Kidney epithelial cell (primary cell): ENCODE results near the gene COL8A1. TPM values are rescaled to one million over a fixed set of nuclear protein-coding genes. Genes with fewer than 3 reads are reported as not detected.

Experiments used
- DNase-seq: peaks from one replicate; pipeline ENCODE4 v3.0.0-alpha.2; 2010; ENCODE audit warnings: low read depth
- H3K27me3 ChIP-seq: 2 replicates; pipeline ENCODE4 v1.6.0; 2011; ENCODE audit warnings: low read length; ENCODE audit not compliant: control insufficient read depth, insufficient read depth
- H3K36me3 ChIP-seq: 2 replicates; pipeline ENCODE4 v1.5.1; 2011; ENCODE audit warnings: low read length; ENCODE audit not compliant: control insufficient read depth, insufficient read depth
- H3K4me3 ChIP-seq: 2 replicates; pipeline ENCODE4 v1.5.1; 2011; ENCODE audit warnings: low read depth, mild to moderate bottlenecking, control low read depth, low read length
- CTCF ChIP-seq: IDR thresholded peaks from 2 replicates; pipeline ENCODE4 v1.5.1; 2011; ENCODE audit warnings: mild to moderate bottlenecking, moderate library complexity, low read length, control low read depth, inconsistent platforms; ENCODE audit not compliant: insufficient read depth, poor library complexity, severe bottlenecking
- total RNA-seq: library from RNA; depleted of rRNA; stranded (reverse); fragments of >200 nt; gene quantifications from 2 replicates; pipeline ENCODE4 v1.2.3, GENCODE V29; 2015

COL8A1 gene
- total RNA-seq, 1 donor from 2014 or later: 24.4 TPM

GRCh38 chr3:99760031-99760430 lies 121.6 kb downstream of the COL8A1 start:
- DNase-seq: no peak
- Histone ChIP-seq H3K36me3 (no peaks in the 10 kb centered on the region), H3K4me3 (no peak overlapping the region), H3K27me3 (no peaks in the 10 kb centered on the region)
- no peak for TF ChIP-seq CTCF

GRCh38 chr3:99760629-99761028 lies 122.2 kb downstream of the COL8A1 start:
- H3K27me3 ChIP-seq: no peaks in the 10 kb centered on the region
- no peak for DNase-seq
- H3K36me3 ChIP-seq: no peaks in the 10 kb centered on the region
- TF ChIP-seq CTCF: no peak
- H3K4me3 ChIP-seq: no peak overlapping the region

- no peak for TF ChIP-seq CTCF
- DNase-seq: no peak
- H3K36me3 ChIP-seq: no peaks in the 10 kb centered on the region
- no peak overlapping the region for H3K4me3 ChIP-seq
- no peaks in the 10 kb centered on the region for H3K27me3 ChIP-seq
Measured at GRCh38 chr3:99761415-99762165, 123.2 kb downstream of the COL8A1 start.

GRCh38 chr3:99762901-99763300 lies 124.5 kb downstream of the COL8A1 start:
- Histone ChIP-seq H3K4me3 (no peak overlapping the region), H3K36me3 (no peaks in the 10 kb centered on the region), H3K27me3 (no peaks in the 10 kb centered on the region)
- no peak for DNase-seq
- no peak for TF ChIP-seq CTCF

GRCh38 chr3:99764377-99764776 lies 126.0 kb downstream of the COL8A1 start:
- Histone ChIP-seq H3K36me3 (no peaks in the 10 kb centered on the region), H3K4me3 (no peak overlapping the region), H3K27me3 (no peaks in the 10 kb centered on the region)
- DNase-seq: no peak
- TF ChIP-seq CTCF: no peak
